ENCODE results near the gene AQP12B.

The AQP12B gene

DNA sequence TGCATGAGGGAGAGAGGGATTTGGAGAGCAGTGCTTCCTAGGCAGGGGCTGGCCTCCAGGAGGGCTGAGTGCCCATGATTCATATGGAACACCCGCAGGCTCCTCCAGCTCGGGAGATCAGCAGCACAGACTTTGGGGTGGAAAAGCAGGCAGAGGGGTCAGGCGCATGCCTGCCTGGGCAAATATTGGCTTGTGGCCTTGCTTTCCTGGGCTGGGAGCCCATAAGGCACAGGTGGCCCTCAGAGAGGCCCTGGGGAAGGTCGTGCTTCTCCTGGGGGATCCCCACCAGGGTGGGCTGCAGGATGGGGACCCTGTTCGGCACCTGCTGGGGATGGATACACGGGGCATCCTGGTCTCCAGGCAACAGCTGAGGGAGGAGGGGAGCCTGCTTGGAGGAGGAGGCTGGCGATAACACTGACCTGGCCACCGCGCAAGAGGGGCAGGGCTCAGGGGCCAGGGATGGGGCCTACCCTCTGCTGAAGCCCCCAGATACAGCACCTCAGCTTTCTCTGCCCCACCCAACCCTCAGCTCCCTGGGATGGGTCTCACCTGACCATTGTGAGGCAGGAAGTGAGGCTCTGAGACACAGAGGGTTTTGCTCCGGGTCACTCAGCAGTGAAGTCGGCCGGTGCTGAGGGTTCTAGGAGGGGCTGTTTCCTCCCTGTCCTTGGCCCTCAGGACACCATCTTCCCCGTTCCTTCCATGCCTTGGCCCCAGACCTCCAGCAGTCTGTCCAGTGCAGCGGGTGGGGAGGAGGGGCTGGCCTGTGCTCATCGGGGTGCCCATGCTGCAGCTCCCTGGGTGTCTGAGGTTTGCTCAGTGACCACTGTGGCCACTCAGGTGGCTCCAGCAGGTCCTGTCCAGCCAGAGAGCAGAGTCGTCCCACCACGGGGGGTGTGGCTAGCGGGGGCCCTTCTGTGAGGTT is 21.0 kb upstream of the AQP12B start:
- Histone ChIP-seq H3K4me2 (ENCODE audit: low read length) (no peak overlapping the region), H3K4me3 (ENCODE audit: low read length) (no peak overlapping the region), H3K4me1 (ENCODE audit: control insufficient read depth, low read length) (no peaks in the 10 kb centered on the region), H3K9me2 (replicated peaks; ENCODE audit: control insufficient read depth, low read length) (no peaks in the 10 kb centered on the region), H3F3A (ENCODE audit: control insufficient read depth, insufficient read depth) (no peaks in the 10 kb centered on the region), H3K79me2 (ENCODE audit: control insufficient read depth, low read length) (no peaks in the 10 kb centered on the region), H3K36me3 (ENCODE audit: control insufficient read depth, low read length) (no peaks in the 10 kb centered on the region), H3K27me3 (ENCODE audit: control insufficient read depth, low read length) (peaks cover 8% of the 10 kb centered on the region), H3K9me3 (ENCODE audit: control insufficient read depth, insufficient read depth, low read length) (no peaks in the 10 kb centered on the region), H4K20me1 (ENCODE audit: control insufficient read depth, insufficient read depth, low read depth, low read length) (no peaks in the 10 kb centered on the region; the same call in 1 of the 2 replicates), H3K27ac (ENCODE audit: low read depth, low read length) (no peak overlapping the region)
- no peak for TF ChIP-seq EZH2phosphoT487 (IDR thresholded peaks at IDR 0.05; ENCODE audit: borderline replicate concordance, low read length)
- TF ChIP-seq, protein P1, sequence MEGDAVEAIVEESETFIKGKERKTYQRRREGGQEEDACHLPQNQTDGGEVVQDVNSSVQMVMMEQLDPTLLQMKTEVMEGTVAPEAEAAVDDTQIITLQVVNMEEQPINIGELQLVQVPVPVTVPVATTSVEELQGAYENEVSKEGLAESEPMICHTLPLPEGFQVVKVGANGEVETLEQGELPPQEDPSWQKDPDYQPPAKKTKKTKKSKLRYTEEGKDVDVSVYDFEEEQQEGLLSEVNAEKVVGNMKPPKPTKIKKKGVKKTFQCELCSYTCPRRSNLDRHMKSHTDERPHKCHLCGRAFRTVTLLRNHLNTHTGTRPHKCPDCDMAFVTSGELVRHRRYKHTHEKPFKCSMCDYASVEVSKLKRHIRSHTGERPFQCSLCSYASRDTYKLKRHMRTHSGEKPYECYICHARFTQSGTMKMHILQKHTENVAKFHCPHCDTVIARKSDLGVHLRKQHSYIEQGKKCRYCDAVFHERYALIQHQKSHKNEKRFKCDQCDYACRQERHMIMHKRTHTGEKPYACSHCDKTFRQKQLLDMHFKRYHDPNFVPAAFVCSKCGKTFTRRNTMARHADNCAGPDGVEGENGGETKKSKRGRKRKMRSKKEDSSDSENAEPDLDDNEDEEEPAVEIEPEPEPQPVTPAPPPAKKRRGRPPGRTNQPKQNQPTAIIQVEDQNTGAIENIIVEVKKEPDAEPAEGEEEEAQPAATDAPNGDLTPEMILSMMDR (IDR thresholded peaks at IDR 0.05; ENCODE audit: low read depth, low read length, poor library complexity, severe bottlenecking) = no peak

DNA sequence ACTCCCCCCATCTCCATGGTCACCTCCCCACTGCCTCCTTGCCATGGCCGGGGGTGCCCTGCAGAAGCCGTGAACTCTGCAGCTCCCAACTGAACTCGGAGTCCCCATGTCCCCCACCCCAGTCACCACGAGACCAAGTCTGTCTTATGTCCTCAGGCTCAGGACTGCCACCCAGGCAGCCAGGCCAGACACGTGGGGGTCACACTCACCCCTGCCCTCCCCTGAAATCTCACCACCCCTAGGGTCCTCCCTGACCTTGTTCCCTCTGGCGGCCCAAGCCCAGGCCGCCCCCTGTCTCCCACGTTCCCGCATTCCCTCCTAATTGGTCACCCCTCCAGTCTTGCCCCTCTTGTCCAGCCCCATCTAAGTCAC is 19.9 kb upstream of the AQP12B start:
- H3K27ac ChIP-seq (ENCODE audit: low read depth, low read length) = no peak overlapping the region
- H3K4me1 ChIP-seq (ENCODE audit: control insufficient read depth, low read length) = no peaks in the 10 kb centered on the region
- no peak overlapping the region for H3K4me2 ChIP-seq (ENCODE audit: low read length)
- no peak overlapping the region for H3K4me3 ChIP-seq (ENCODE audit: low read length)
- TF ChIP-seq, protein P1 (IDR thresholded peaks at IDR 0.05; ENCODE audit: low read depth, low read length, poor library complexity, severe bottlenecking) = no peak
- no peak for TF ChIP-seq EZH2phosphoT487 (IDR thresholded peaks at IDR 0.05; ENCODE audit: borderline replicate concordance, low read length)
- H3F3A ChIP-seq (ENCODE audit: control insufficient read depth, insufficient read depth) = no peaks in the 10 kb centered on the region
- H3K27me3 ChIP-seq (ENCODE audit: control insufficient read depth, low read length) = peaks cover 8% of the 10 kb centered on the region
- no peaks in the 10 kb centered on the region for H3K79me2 ChIP-seq (ENCODE audit: control insufficient read depth, low read length)
- H3K36me3 ChIP-seq (ENCODE audit: control insufficient read depth, low read length) = no peaks in the 10 kb centered on the region
- no peaks in the 10 kb centered on the region for H3K9me2 ChIP-seq (replicated peaks; ENCODE audit: control insufficient read depth, low read length)
- no peaks in the 10 kb centered on the region for H3K9me3 ChIP-seq (ENCODE audit: control insufficient read depth, insufficient read depth, low read length)
- H4K20me1 ChIP-seq (ENCODE audit: control insufficient read depth, insufficient read depth, low read depth, low read length) = no peaks in the 10 kb centered on the region; the same call in 1 of the 2 replicates

DNA sequence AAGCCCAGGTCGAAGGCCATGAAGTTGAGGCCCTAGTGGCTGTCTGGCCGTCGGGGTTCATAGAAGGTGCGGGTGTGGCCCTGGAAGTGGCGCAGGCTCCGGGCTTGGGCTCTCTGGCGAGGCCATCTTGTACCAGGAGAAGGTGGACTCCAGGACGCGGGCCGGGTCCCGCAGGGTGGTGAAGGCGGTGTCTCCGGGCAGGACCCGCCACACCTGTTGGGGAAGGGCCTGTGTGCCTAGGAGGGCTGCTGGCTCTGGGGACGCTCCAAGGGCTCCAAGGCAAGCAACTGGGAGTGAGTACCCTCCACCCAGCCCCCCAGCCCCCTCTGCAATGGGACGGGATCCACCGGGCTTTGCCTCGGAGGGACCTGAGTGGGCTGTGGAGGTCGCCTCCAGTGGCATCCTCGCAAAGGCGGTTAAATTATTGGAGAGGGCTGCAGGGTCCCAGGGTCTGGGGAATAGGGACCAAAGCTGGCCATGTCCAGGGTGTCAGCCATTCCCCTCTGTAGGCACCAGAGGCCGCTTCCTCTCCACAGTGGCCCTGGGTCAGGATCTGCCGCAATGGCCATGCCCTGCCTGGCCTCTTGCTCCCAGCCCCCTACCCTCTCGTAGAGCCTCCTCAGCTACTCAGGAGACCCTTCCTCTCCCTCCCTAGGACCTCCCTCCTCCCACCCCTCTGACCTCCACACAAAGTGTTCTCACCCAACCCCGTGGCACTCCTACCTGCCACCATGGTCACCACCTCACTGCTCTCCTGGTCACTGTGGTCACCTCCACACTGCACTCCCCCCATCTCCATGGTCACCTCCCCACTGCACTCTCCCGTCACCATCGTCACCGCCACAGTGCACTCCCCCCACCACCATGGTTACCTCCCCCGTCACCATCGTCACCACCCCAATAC is 19.3 kb upstream of the AQP12B start:
- H3K4me2 ChIP-seq (ENCODE audit: low read length) = no peak overlapping the region
- H3F3A ChIP-seq (ENCODE audit: control insufficient read depth, insufficient read depth) = no peaks in the 10 kb centered on the region
- no peaks in the 10 kb centered on the region for H3K9me3 ChIP-seq (ENCODE audit: control insufficient read depth, insufficient read depth, low read length)
- no peak overlapping the region for H3K4me3 ChIP-seq (ENCODE audit: low read length)
- H3K27me3 ChIP-seq (ENCODE audit: control insufficient read depth, low read length) = peaks cover 8% of the 10 kb centered on the region
- no peaks in the 10 kb centered on the region for H3K79me2 ChIP-seq (ENCODE audit: control insufficient read depth, low read length)
- no peaks in the 10 kb centered on the region; the same call in 1 of the 2 replicates for H4K20me1 ChIP-seq (ENCODE audit: control insufficient read depth, insufficient read depth, low read depth, low read length)
- no peaks in the 10 kb centered on the region for H3K4me1 ChIP-seq (ENCODE audit: control insufficient read depth, low read length)
- H3K36me3 ChIP-seq (ENCODE audit: control insufficient read depth, low read length) = no peaks in the 10 kb centered on the region
- H3K27ac ChIP-seq (ENCODE audit: low read depth, low read length) = no peak overlapping the region
- TF ChIP-seq, protein P1 (IDR thresholded peaks at IDR 0.05; ENCODE audit: low read depth, low read length, poor library complexity, severe bottlenecking) = no peak
- TF ChIP-seq EZH2phosphoT487 (IDR thresholded peaks at IDR 0.05; ENCODE audit: borderline replicate concordance, low read length) = no peak
- no peaks in the 10 kb centered on the region for H3K9me2 ChIP-seq (replicated peaks; ENCODE audit: control insufficient read depth, low read length)

All from DOHH2 (cell line).